HepG2 (cell line): ENCODE results near the gene MTA1. TPM values are rescaled to one million over a fixed set of nuclear protein-coding genes. Genes with fewer than 3 reads are reported as not detected.

Source experiments
- CENPT ChIP-seq: sonication (generic); formaldehyde crosslinking; IDR thresholded peaks from 2 replicates; pipeline ENCODE4 v1.8.0; 2022; ENCODE audit warnings: low read depth, mild to moderate bottlenecking, moderate library complexity, missing genetic modification reagents
- ELF4 ChIP-seq: sonication (generic); formaldehyde crosslinking; IDR thresholded peaks from 2 replicates; pipeline ENCODE4 v1.5.0; 2020; ENCODE audit warnings: missing genetic modification reagents, mild to moderate bottlenecking, moderate library complexity, borderline replicate concordance
- FOXA3 ChIP-seq: IDR thresholded peaks from 2 replicates; pipeline ENCODE4 v1.6.1; 2016; ENCODE audit warnings: missing genetic modification reagents, missing compliant biosample characterization
- GMEB2 ChIP-seq: IDR thresholded peaks from 2 replicates; pipeline ENCODE4 v1.6.1; 2016; ENCODE audit warnings: missing biosample characterization, missing genetic modification reagents, low read depth
- MED8 ChIP-seq: sonication (generic); formaldehyde crosslinking; IDR thresholded peaks from 2 replicates; pipeline ENCODE4 v1.8.1; 2023; ENCODE audit warnings: mild to moderate bottlenecking, missing genetic modification reagents; ENCODE audit not compliant: insufficient replicate concordance
- TBX2 ChIP-seq: sonication (generic); formaldehyde crosslinking; IDR thresholded peaks from 2 replicates; pipeline ENCODE4 v1.5.0; 2020; ENCODE audit warnings: missing genetic modification reagents, mild to moderate bottlenecking, borderline replicate concordance
- TMF1 ChIP-seq: sonication (generic); formaldehyde crosslinking; IDR thresholded peaks from 2 replicates; pipeline ENCODE4 v1.8.1; 2022; ENCODE audit warnings: low read depth, missing genetic modification reagents
- ZBTB7B ChIP-seq: sonication (generic); formaldehyde crosslinking; IDR thresholded peaks from 2 replicates; pipeline ENCODE4 v1.4.0; 2020; ENCODE audit warnings: missing genetic modification reagents
- ZKSCAN5 ChIP-seq: sonication (generic); formaldehyde crosslinking; IDR thresholded peaks from 2 replicates; pipeline ENCODE4 v1.5.1; 2020; ENCODE audit warnings: mild to moderate bottlenecking, missing genetic modification reagents
- polyA plus RNA-seq, 8 experiments: library from polyadenylated mRNA; depleted of rRNA in 3 of 8; stranded (reverse) in 7 of 8; unstranded in 1 of 8; fragments of >200 nt; fragmentation: Illumina TruSeq in 4 of 8; extraction: Trizol in 4 of 8; gene quantifications; 2 replicates each; pipeline versions ENCODE4 v1.2.1 to v1.2.3, GENCODE V29; 2011 to 2016; ENCODE audit warnings: low read depth in 4 of 8, missing spikeins in 1 of 8, mixed read lengths in 1 of 8; ENCODE audit not compliant: insufficient read depth in 1 of 8
- total RNA-seq, 5 experiments: library from RNA; depleted of rRNA; stranded (reverse); fragments of >200 nt; fragmentation: Illumina TruSeq; extraction: Trizol; gene quantifications; 2 replicates each; pipeline ENCODE4 v1.2.3, GENCODE V29; 2016; ENCODE audit warnings: low read depth in 1 of 5
- TF ChIP-seq, protein P1 (sequence below): IDR thresholded peaks from 2 replicates; pipeline ENCODE4 v1.6.1; 2012; ENCODE audit warnings: low read depth, low read length, improper control_type of control experiment
- TF ChIP-seq, protein P2 (sequence below): IDR thresholded peaks from 2 replicates; pipeline ENCODE4 v1.6.1; 2016; ENCODE audit warnings: missing compliant biosample characterization, missing genetic modification reagents, borderline replicate concordance
- TF ChIP-seq, protein P3 (sequence below): sonication (generic); formaldehyde crosslinking; IDR thresholded peaks from 2 replicates; pipeline ENCODE4 v1.4.0; 2020; ENCODE audit warnings: missing genetic modification reagents

Gene MTA1
- total and polyA plus RNA-seq, 2 of the 13 experiments (the other 11 are each of a cell fraction or from before 2014, with no cell fraction given), result 35.2 to 85.8 TPM

DNA sequence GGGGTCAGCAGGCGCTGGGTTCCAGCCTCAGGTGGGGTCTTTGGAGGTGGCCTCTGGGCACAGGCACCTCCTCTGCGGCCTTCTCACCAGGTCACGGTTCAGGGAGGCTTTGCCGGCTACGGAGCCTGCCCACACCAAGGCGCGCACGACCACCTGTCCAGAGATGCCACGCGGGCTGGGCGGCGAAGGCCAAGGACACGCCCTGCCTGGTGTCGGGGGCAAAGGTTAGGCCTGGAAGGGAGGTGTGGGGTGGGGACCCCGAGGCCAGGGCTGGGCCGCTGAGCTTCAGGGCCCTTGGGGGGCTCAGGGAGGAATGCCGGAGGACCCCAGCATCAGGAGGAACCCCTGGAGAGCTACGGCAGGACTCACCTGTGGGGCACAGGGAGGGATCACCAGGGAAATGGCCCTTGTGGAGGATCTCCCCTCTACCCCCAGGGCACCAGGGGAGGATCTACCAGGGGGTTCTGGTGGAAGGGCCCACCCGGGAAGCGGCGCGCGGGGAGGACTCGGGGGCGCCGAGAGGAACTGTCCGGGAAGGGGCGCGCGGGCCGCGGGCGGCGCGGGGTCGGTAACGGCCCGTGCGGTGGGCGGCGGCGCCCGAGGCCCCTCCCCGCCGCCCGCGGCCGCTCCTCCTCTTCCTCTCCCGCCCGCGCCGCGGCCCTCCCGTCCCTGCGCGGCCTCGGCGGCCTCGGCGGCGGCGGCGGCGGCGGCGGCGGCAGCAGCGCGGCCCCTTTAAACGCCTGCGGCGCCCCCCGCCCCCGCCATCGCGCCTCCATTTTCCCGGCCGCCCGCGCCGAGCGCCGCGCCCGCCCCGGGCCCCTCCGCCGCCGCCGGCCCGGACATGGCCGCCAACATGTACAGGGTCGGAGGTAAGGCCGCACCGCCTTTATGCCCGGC is at the start of gene MTA1 (continued):
- TF ChIP-seq, protein P1, sequence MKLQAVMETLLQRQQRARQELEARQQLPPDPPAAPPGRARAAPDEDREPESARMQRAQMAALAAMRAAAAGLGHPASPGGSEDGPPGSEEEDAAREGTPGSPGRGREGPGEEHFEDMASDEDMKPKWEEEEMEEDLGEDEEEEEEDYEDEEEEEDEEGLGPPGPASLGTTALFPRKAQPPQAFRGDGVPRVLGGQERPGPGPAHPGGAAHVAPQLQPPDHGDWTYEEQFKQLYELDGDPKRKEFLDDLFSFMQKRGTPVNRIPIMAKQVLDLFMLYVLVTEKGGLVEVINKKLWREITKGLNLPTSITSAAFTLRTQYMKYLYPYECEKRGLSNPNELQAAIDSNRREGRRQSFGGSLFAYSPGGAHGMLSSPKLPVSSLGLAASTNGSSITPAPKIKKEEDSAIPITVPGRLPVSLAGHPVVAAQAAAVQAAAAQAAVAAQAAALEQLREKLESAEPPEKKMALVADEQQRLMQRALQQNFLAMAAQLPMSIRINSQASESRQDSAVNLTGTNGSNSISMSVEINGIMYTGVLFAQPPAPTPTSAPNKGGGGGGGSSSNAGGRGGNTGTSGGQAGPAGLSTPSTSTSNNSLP, result no peak
- TF ChIP-seq TMF1 (CRISPR knock-in tag) (no peak), TBX2 (CRISPR knock-in tag) (peak; percentile 75; the same call in 1 of the 2 replicates), GMEB2 (CRISPR knock-in tag) (0 out of 2 replicates have a peak, but pooled peaks have one; percentile 17), CENPT (CRISPR knock-in tag) (no peak), MED8 (no peak), FOXA3 (CRISPR knock-in tag) (no peak), ELF4 (CRISPR knock-in tag) (no peak), ZBTB7B (CRISPR knock-in tag) (peak; percentile 96), ZKSCAN5 (CRISPR knock-in tag) (peak; percentile 70; the same call in 1 of the 2 replicates)
- TF ChIP-seq, protein P2, sequence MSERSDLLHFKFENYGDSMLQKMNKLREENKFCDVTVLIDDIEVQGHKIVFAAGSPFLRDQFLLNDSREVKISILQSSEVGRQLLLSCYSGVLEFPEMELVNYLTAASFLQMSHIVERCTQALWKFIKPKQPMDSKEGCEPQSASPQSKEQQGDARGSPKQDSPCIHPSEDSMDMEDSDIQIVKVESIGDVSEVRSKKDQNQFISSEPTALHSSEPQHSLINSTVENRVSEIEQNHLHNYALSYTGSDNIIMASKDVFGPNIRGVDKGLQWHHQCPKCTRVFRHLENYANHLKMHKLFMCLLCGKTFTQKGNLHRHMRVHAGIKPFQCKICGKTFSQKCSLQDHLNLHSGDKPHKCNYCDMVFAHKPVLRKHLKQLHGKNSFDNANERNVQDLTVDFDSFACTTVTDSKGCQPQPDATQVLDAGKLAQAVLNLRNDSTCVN (CRISPR knock-in tag), result peak; percentile 61; the same call in 1 of the 2 replicates
- TF ChIP-seq, protein P3, sequence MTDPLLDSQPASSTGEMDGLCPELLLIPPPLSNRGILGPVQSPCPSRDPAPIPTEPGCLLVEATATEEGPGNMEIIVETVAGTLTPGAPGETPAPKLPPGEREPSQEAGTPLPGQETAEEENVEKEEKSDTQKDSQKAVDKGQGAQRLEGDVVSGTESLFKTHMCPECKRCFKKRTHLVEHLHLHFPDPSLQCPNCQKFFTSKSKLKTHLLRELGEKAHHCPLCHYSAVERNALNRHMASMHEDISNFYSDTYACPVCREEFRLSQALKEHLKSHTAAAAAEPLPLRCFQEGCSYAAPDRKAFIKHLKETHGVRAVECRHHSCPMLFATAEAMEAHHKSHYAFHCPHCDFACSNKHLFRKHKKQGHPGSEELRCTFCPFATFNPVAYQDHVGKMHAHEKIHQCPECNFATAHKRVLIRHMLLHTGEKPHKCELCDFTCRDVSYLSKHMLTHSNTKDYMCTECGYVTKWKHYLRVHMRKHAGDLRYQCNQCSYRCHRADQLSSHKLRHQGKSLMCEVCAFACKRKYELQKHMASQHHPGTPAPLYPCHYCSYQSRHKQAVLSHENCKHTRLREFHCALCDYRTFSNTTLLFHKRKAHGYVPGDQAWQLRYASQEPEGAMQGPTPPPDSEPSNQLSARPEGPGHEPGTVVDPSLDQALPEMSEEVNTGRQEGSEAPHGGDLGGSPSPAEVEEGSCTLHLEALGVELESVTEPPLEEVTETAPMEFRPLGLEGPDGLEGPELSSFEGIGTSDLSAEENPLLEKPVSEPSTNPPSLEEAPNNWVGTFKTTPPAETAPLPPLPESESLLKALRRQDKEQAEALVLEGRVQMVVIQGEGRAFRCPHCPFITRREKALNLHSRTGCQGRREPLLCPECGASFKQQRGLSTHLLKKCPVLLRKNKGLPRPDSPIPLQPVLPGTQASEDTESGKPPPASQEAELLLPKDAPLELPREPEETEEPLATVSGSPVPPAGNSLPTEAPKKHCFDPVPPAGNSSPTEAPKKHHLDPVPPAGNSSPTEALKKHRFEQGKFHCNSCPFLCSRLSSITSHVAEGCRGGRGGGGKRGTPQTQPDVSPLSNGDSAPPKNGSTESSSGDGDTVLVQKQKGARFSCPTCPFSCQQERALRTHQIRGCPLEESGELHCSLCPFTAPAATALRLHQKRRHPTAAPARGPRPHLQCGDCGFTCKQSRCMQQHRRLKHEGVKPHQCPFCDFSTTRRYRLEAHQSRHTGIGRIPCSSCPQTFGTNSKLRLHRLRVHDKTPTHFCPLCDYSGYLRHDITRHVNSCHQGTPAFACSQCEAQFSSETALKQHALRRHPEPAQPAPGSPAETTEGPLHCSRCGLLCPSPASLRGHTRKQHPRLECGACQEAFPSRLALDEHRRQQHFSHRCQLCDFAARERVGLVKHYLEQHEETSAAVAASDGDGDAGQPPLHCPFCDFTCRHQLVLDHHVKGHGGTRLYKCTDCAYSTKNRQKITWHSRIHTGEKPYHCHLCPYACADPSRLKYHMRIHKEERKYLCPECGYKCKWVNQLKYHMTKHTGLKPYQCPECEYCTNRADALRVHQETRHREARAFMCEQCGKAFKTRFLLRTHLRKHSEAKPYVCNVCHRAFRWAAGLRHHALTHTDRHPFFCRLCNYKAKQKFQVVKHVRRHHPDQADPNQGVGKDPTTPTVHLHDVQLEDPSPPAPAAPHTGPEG (CRISPR knock-in tag), result no peak
